Liver (tissue), 3 donors: Measurements from ENCODE around the gene C12orf75.

Source experiments
- EGR1 ChIP-seq, 2 donors: IDR thresholded peaks; 2 replicates each; pipeline ENCODE4 v1.6.1; 2016 to 2018; ENCODE audit warnings: antibody characterized with exemption in 2 of 2, low read depth in 2 of 2
- FOXA1 ChIP-seq: IDR thresholded peaks from 2 replicates; pipeline ENCODE4 v1.6.1; 2016; ENCODE audit warnings: antibody characterized with exemption
- SP1 ChIP-seq: IDR thresholded peaks from 2 replicates; pipeline ENCODE4 v1.6.1; 2018; ENCODE audit warnings: antibody characterized with exemption, mild to moderate bottlenecking
- YY1 ChIP-seq: IDR thresholded peaks from 2 replicates; pipeline ENCODE4 v1.6.1; 2016; ENCODE audit warnings: antibody characterized with exemption, mild to moderate bottlenecking
- TF ChIP-seq, protein P1 (sequence below): fragments of 150-350 bp; IDR thresholded peaks from 2 replicates; pipeline ENCODE4 v1.5.1; 2017; ENCODE audit warnings: improper control_type of control experiment, low read depth, low read length; ENCODE audit not compliant: missing input control
- TF ChIP-seq, protein P2 (sequence below): IDR thresholded peaks from 2 replicates; pipeline ENCODE4 v1.6.1; 2016; ENCODE audit warnings: antibody characterized with exemption, mild to moderate bottlenecking
- TF ChIP-seq, protein P3 (sequence below): IDR thresholded peaks from 2 replicates; pipeline ENCODE4 v1.6.1; 2016; ENCODE audit warnings: antibody characterized with exemption
- donor health status: healthy.
- donor health status: healthy.

DNA sequence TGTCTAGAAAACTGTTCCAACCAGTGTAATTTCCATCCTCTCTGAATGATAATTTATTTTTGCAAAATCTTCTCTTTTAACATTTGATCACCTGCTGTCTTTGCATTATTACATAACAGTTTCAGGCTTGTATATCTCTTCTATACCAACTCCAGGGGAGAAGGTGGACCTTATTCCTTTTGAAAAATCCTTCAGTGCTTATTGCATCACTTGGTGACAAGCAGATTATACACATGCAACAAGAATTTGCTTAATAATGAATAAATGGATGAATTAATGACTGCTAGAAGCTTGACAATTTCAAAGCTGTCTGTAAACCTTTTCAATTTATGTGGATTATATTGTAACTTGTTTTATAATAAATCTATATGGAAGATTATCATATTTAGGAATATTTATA lies 37.3 kb upstream of the C12orf75 start:
- no peak for TF ChIP-seq SP1
- TF ChIP-seq, protein P1, sequence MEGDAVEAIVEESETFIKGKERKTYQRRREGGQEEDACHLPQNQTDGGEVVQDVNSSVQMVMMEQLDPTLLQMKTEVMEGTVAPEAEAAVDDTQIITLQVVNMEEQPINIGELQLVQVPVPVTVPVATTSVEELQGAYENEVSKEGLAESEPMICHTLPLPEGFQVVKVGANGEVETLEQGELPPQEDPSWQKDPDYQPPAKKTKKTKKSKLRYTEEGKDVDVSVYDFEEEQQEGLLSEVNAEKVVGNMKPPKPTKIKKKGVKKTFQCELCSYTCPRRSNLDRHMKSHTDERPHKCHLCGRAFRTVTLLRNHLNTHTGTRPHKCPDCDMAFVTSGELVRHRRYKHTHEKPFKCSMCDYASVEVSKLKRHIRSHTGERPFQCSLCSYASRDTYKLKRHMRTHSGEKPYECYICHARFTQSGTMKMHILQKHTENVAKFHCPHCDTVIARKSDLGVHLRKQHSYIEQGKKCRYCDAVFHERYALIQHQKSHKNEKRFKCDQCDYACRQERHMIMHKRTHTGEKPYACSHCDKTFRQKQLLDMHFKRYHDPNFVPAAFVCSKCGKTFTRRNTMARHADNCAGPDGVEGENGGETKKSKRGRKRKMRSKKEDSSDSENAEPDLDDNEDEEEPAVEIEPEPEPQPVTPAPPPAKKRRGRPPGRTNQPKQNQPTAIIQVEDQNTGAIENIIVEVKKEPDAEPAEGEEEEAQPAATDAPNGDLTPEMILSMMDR = no peak
- no peak for TF ChIP-seq YY1
- TF ChIP-seq FOXA1 = no peak
- TF ChIP-seq, protein P2, sequence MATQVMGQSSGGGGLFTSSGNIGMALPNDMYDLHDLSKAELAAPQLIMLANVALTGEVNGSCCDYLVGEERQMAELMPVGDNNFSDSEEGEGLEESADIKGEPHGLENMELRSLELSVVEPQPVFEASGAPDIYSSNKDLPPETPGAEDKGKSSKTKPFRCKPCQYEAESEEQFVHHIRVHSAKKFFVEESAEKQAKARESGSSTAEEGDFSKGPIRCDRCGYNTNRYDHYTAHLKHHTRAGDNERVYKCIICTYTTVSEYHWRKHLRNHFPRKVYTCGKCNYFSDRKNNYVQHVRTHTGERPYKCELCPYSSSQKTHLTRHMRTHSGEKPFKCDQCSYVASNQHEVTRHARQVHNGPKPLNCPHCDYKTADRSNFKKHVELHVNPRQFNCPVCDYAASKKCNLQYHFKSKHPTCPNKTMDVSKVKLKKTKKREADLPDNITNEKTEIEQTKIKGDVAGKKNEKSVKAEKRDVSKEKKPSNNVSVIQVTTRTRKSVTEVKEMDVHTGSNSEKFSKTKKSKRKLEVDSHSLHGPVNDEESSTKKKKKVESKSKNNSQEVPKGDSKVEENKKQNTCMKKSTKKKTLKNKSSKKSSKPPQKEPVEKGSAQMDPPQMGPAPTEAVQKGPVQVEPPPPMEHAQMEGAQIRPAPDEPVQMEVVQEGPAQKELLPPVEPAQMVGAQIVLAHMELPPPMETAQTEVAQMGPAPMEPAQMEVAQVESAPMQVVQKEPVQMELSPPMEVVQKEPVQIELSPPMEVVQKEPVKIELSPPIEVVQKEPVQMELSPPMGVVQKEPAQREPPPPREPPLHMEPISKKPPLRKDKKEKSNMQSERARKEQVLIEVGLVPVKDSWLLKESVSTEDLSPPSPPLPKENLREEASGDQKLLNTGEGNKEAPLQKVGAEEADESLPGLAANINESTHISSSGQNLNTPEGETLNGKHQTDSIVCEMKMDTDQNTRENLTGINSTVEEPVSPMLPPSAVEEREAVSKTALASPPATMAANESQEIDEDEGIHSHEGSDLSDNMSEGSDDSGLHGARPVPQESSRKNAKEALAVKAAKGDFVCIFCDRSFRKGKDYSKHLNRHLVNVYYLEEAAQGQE = no peak
- TF ChIP-seq EGR1 (IDR thresholded peaks at IDR 0.05; ENCODE audit: low read depth in 2 of 2) = no peak
- TF ChIP-seq, protein P3, sequence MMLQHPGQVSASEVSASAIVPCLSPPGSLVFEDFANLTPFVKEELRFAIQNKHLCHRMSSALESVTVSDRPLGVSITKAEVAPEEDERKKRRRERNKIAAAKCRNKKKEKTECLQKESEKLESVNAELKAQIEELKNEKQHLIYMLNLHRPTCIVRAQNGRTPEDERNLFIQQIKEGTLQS = no peak
